ENCODE data around the gene TMA16.

TMA16 gene

DNA sequence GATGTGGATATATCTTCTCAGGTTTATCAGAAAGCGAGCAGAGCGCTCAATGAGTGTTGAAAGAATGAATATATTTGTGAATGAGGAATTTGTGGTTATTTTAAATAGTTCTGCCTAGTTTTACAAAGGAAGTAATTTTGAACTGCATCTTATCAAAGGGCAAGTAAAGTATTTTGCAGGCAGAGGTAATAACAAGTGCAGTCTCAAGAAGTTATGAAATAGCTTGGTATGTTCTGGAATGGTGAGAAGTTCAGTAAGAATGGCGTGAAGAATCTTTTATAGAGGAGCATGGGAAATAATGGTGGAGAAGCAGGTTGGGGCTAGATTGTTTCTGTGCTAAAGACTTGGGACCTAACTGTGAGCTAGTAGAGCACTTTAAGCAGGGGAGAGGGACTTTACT lies 10.9 kb downstream of the TMA16 start:
- H3K4me2 ChIP-seq (ENCODE audit: insufficient read depth, low read length, poor library complexity, severe bottlenecking) = no peak overlapping the region
- no peak for DNase-seq (ENCODE audit: low spot score)
- no peak overlapping the region for H2AK5ac ChIP-seq (ENCODE audit: low read depth, low read length)
- no peak overlapping the region for H4K91ac ChIP-seq (ENCODE audit: low read depth, low read length, poor library complexity)
- no peak overlapping the region for H3K4ac ChIP-seq (ENCODE audit: low read length)
- H2BK12ac ChIP-seq (ENCODE audit: low read length) = no peak overlapping the region
- no peak overlapping the region for H2BK120ac ChIP-seq (ENCODE audit: low read depth, low read length)
- no peak overlapping the region for H2AFZ ChIP-seq (ENCODE audit: low read length)
- H2BK15ac ChIP-seq (ENCODE audit: low read length) = no peak overlapping the region
- no peak overlapping the region for H3K4me3 ChIP-seq (ENCODE audit: low read length in 2 of 2)
- H3K14ac ChIP-seq (ENCODE audit: low read length) = no peak overlapping the region
- peaks cover 4 to 49% of the 10 kb centered on the region in 2 donors for H3K36me3 ChIP-seq (replicated peaks in 1 of 2; ENCODE audit: control insufficient read depth in 2 of 2, insufficient read depth in 2 of 2, low read length in 2 of 2)
- peaks cover 0 to 11% of the 10 kb centered on the region in 2 donors for H3K9me3 ChIP-seq (replicated peaks in 1 of 2; ENCODE audit: control insufficient read depth in 2 of 2, insufficient read depth in 1 of 2, low read depth in 1 of 2, low read length in 2 of 2)
- no peaks in the 10 kb centered on the region for H3K4me1 ChIP-seq (ENCODE audit: control insufficient read depth in 2 of 2, insufficient read depth in 1 of 2, low read depth in 1 of 2, low read length in 2 of 2)
- H3K9ac ChIP-seq (ENCODE audit: low read depth, low read length, poor library complexity) = no peak overlapping the region
- H3K23ac ChIP-seq (ENCODE audit: low read depth, low read length, poor library complexity) = no peak overlapping the region
- H3K79me1 ChIP-seq (ENCODE audit: low read depth, low read length) = no peaks in the 10 kb centered on the region
- no peak overlapping the region for H3K18ac ChIP-seq (ENCODE audit: low read length)
- H3K27me3 ChIP-seq (ENCODE audit: control insufficient read depth in 3 of 3, insufficient read depth in 3 of 3, low read depth in 1 of 3, low read length in 3 of 3) = no peaks in the 10 kb centered on the region
- no peak overlapping the region for H3K27ac ChIP-seq (replicated peaks; ENCODE audit: low read length)
- no peak overlapping the region for H2BK5ac ChIP-seq (ENCODE audit: low read length)
- WGBS, 2 donors (ENCODE audit: extremely low coverage in 2 of 2, insufficient read length in 2 of 2, insufficient replicate concordance in 1 of 2) = no CpG with 5 or more reads among the region's 3 CpGs
- no peak overlapping the region for H4K8ac ChIP-seq (ENCODE audit: low read depth, low read length)

DNA sequence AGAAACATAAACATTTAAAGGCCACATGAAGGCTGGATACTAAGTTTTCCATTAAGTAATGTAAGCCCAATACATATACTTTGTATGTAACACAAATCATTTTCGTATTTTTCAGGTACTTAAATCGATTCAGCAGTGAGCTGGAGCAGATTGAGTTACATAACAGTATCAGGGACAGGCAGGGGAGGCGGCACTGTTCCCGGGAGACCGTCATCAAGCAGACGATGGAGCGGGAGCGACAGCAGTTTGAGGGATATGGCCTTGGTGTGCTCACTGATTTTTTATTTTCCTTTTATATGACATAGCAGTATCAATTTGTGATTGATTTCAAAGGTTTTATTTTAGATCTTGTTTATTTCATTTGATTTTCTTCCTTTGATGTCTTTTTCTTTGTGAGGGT lies 20.7 kb downstream of the TMA16 start:
- H3K79me1 ChIP-seq (ENCODE audit: low read depth, low read length) = no peaks in the 10 kb centered on the region
- no peak overlapping the region for H2BK15ac ChIP-seq (ENCODE audit: low read length)
- H2BK12ac ChIP-seq (ENCODE audit: low read length) = no peak overlapping the region
- no peak overlapping the region for H3K27ac ChIP-seq (replicated peaks; ENCODE audit: low read length)
- H3K18ac ChIP-seq (ENCODE audit: low read length) = no peak overlapping the region
- no peaks in the 10 kb centered on the region for H3K27me3 ChIP-seq (ENCODE audit: control insufficient read depth in 3 of 3, insufficient read depth in 3 of 3, low read depth in 1 of 3, low read length in 3 of 3)
- DNase-seq (ENCODE audit: low spot score) = no peak
- no peak overlapping the region for H2BK120ac ChIP-seq (ENCODE audit: low read depth, low read length)
- H3K36me3 ChIP-seq (replicated peaks in 1 of 2; ENCODE audit: control insufficient read depth in 2 of 2, insufficient read depth in 2 of 2, low read length in 2 of 2) = peaks cover 7 to 100% of the 10 kb centered on the region in 2 donors
- H3K9ac ChIP-seq (ENCODE audit: low read depth, low read length, poor library complexity) = no peak overlapping the region
- no peak overlapping the region for H2BK5ac ChIP-seq (ENCODE audit: low read length)
- no peak overlapping the region for H3K14ac ChIP-seq (ENCODE audit: low read length)
- no CpG with 5 or more reads among the region's 8 CpGs for WGBS, 2 donors (ENCODE audit: extremely low coverage in 2 of 2, insufficient read length in 2 of 2, insufficient replicate concordance in 1 of 2)
- H4K91ac ChIP-seq (ENCODE audit: low read depth, low read length, poor library complexity) = no peak overlapping the region
- no peak overlapping the region for H3K4me3 ChIP-seq (ENCODE audit: low read length in 2 of 2)
- no peaks in the 10 kb centered on the region for H3K4me1 ChIP-seq (ENCODE audit: control insufficient read depth in 2 of 2, insufficient read depth in 1 of 2, low read depth in 1 of 2, low read length in 2 of 2)
- H3K4ac ChIP-seq (ENCODE audit: low read length) = no peak overlapping the region
- H3K9me3 ChIP-seq (replicated peaks in 1 of 2; ENCODE audit: control insufficient read depth in 2 of 2, insufficient read depth in 1 of 2, low read depth in 1 of 2, low read length in 2 of 2) = no peaks in the 10 kb centered on the region
- no peak overlapping the region for H2AK5ac ChIP-seq (ENCODE audit: low read depth, low read length)
- H4K8ac ChIP-seq (ENCODE audit: low read depth, low read length) = no peak overlapping the region
- H3K4me2 ChIP-seq (ENCODE audit: insufficient read depth, low read length, poor library complexity, severe bottlenecking) = no peak overlapping the region
- H3K23ac ChIP-seq (ENCODE audit: low read depth, low read length, poor library complexity) = no peak overlapping the region
- no peak overlapping the region for H2AFZ ChIP-seq (ENCODE audit: low read length)

DNA sequence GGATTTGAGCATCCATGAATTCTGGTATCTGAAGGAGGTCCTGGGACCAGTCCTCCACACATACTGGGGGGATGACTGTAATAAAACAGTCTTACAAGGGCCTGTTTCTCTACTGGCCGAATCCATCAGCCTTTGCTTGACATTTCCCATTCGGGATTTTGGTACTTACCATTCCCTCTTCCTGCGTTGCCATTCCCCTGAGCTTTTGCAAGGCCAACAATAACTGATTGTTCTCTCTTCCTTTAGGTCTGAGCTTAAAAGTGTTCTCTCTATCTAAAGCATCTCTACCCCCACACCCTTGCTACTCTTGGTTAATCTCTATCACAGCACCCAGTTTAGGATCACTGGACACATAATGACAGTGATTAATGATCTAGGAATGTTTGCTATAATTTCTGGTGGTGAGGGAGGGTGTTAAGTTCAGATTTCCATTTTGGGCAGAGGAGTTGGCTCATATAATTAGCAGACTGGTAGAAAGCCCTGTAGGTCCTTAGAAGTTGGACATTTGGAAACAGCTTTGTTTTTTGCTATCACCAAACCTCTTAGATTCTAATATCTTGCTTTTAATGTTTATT lies 29.4 kb downstream of the TMA16 start:
- Histone ChIP-seq H2BK120ac (ENCODE audit: low read depth, low read length) (no peak overlapping the region), H3K14ac (ENCODE audit: low read length) (no peak overlapping the region), H2BK15ac (ENCODE audit: low read length) (no peak overlapping the region), H3K9me3 (replicated peaks in 1 of 2; ENCODE audit: control insufficient read depth in 2 of 2, insufficient read depth in 1 of 2, low read depth in 1 of 2, low read length in 2 of 2) (no peaks in the 10 kb centered on the region), H3K4ac (ENCODE audit: low read length) (no peak overlapping the region), H4K8ac (ENCODE audit: low read depth, low read length) (no peak overlapping the region), H3K18ac (ENCODE audit: low read length) (no peak overlapping the region), H3K27me3 (ENCODE audit: control insufficient read depth in 3 of 3, insufficient read depth in 3 of 3, low read depth in 1 of 3, low read length in 3 of 3) (no peaks in the 10 kb centered on the region), H3K79me1 (ENCODE audit: low read depth, low read length) (no peaks in the 10 kb centered on the region), H3K4me1 (ENCODE audit: control insufficient read depth in 2 of 2, insufficient read depth in 1 of 2, low read depth in 1 of 2, low read length in 2 of 2) (peaks cover 0 to 1% of the 10 kb centered on the region in 2 donors), H2AK5ac (ENCODE audit: low read depth, low read length) (no peak overlapping the region), H3K4me2 (ENCODE audit: insufficient read depth, low read length, poor library complexity, severe bottlenecking) (no peak overlapping the region), H4K91ac (ENCODE audit: low read depth, low read length, poor library complexity) (no peak overlapping the region), H3K36me3 (replicated peaks in 1 of 2; ENCODE audit: control insufficient read depth in 2 of 2, insufficient read depth in 2 of 2, low read length in 2 of 2) (peaks cover 10 to 100% of the 10 kb centered on the region in 2 donors), H3K27ac (replicated peaks; ENCODE audit: low read length) (no peak overlapping the region), H2BK12ac (ENCODE audit: low read length) (no peak overlapping the region), H3K9ac (ENCODE audit: low read depth, low read length, poor library complexity) (no peak overlapping the region), H2AFZ (ENCODE audit: low read length) (no peak overlapping the region), H2BK5ac (ENCODE audit: low read length) (no peak overlapping the region), H3K4me3 (ENCODE audit: low read length in 2 of 2) (no peak overlapping the region), H3K23ac (ENCODE audit: low read depth, low read length, poor library complexity) (no peak overlapping the region)
- WGBS, 2 donors (ENCODE audit: extremely low coverage in 2 of 2, insufficient read length in 2 of 2, insufficient replicate concordance in 1 of 2) = no CpG with 5 or more reads among the region's 3 CpGs
- no peak for DNase-seq (ENCODE audit: low spot score)

DNA sequence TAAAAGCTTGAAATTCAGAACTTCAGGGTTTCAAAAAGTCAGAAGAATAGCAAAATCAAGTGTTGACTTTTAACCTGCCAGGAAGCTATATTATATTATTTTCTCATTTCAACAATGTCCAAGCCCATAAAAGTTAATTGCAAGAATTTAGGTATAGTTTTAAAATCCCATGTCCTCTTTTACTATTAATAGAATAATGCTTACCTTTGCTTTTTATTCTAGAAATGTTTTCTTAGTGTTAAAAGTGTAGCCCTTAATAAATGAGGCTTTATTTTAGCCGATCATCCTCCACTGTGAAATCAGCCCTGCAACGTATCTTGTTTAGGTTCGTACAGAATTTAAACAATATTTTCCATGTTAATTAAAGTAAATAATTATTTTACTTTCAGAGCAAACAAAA lies 31.5 kb downstream of the TMA16 start:
- Histone ChIP-seq H3K14ac (ENCODE audit: low read length) (no peak overlapping the region), H3K27ac (replicated peaks; ENCODE audit: low read length) (no peak overlapping the region), H4K8ac (ENCODE audit: low read depth, low read length) (no peak overlapping the region), H3K9me3 (replicated peaks in 1 of 2; ENCODE audit: control insufficient read depth in 2 of 2, insufficient read depth in 1 of 2, low read depth in 1 of 2, low read length in 2 of 2) (no peaks in the 10 kb centered on the region), H3K4ac (ENCODE audit: low read length) (no peak overlapping the region), H2BK15ac (ENCODE audit: low read length) (no peak overlapping the region), H3K4me2 (ENCODE audit: insufficient read depth, low read length, poor library complexity, severe bottlenecking) (no peak overlapping the region), H3K23ac (ENCODE audit: low read depth, low read length, poor library complexity) (no peak overlapping the region), H2BK5ac (ENCODE audit: low read length) (no peak overlapping the region), H3K18ac (ENCODE audit: low read length) (no peak overlapping the region), H2AFZ (ENCODE audit: low read length) (no peak overlapping the region), H3K27me3 (ENCODE audit: control insufficient read depth in 3 of 3, insufficient read depth in 3 of 3, low read depth in 1 of 3, low read length in 3 of 3) (no peaks in the 10 kb centered on the region), H3K9ac (ENCODE audit: low read depth, low read length, poor library complexity) (no peak overlapping the region), H2AK5ac (ENCODE audit: low read depth, low read length) (no peak overlapping the region), H2BK12ac (ENCODE audit: low read length) (no peak overlapping the region), H3K79me1 (ENCODE audit: low read depth, low read length) (no peaks in the 10 kb centered on the region), H3K36me3 (replicated peaks in 1 of 2; ENCODE audit: control insufficient read depth in 2 of 2, insufficient read depth in 2 of 2, low read length in 2 of 2) (peaks cover 7 to 100% of the 10 kb centered on the region in 2 donors), H3K4me3 (ENCODE audit: low read length in 2 of 2) (no peak overlapping the region), H2BK120ac (ENCODE audit: low read depth, low read length) (no peak overlapping the region), H4K91ac (ENCODE audit: low read depth, low read length, poor library complexity) (no peak overlapping the region), H3K4me1 (ENCODE audit: control insufficient read depth in 2 of 2, insufficient read depth in 1 of 2, low read depth in 1 of 2, low read length in 2 of 2) (peaks cover 0 to 1% of the 10 kb centered on the region in 2 donors)
- WGBS, 2 donors (ENCODE audit: extremely low coverage in 2 of 2, insufficient read length in 2 of 2, insufficient replicate concordance in 1 of 2) = no CpG with 5 or more reads among the region's 3 CpGs
- DNase-seq (ENCODE audit: low spot score) = no peak

Data from neuronal stem cell (in vitro differentiated cells).